HEK293 (cell line): ENCODE results near the gene PROSER3.
"Not testable (repeated sequence)": the region's sequence is repeated elsewhere in the genome, so short reads cannot be mapped to it uniquely, and the experiment has no call there.

Experiments used
- CTCF ChIA-PET: fragments of 350-600 bp; formaldehyde crosslinking; extraction: SDS; loops from one replicate; lab custom pipeline; 2021; ENCODE audit warnings: antibody characterized with exemption; lab: Yijun Ruan, JAX
- POLR2A ChIA-PET: fragments of 300-600 bp; formaldehyde crosslinking; extraction: SDS; loops from one replicate; lab custom pipeline; 2020; ENCODE audit warnings: antibody characterized with exemption, inconsistent platforms; lab: Yijun Ruan, JAX
- H3K27ac ChIP-seq: fragments of 200-500 bp; sonication (Bioruptor generic); 2 replicates; pipeline ENCODE4 v1.5.1; 2014; ENCODE audit warnings: low read depth, low read length, control low read depth, inconsistent platforms; ENCODE audit errors: extremely low read depth
- H3K36me3 ChIP-seq, 2 experiments: fragments of 200-500 bp in 1 of 2; sonication (Bioruptor generic) in 1 of 2; 1 replicate in 1 of 2; 2 replicates in 1 of 2; pipeline ENCODE4 v1.5.1; 2014 to 2017; ENCODE audit warnings: inconsistent platforms in 2 of 2, low read length in 2 of 2; ENCODE audit not compliant: control insufficient read depth in 2 of 2, insufficient read depth in 1 of 2
- H3K4me1 ChIP-seq: fragments of 200-500 bp; sonication (Bioruptor generic); 2 replicates; pipeline ENCODE4 v1.5.1; 2014; ENCODE audit warnings: mild to moderate bottlenecking, low read length, inconsistent platforms; ENCODE audit not compliant: control insufficient read depth, insufficient read depth
- H3K4me3 ChIP-seq: 2 replicates; pipeline ENCODE4 v1.5.1; 2011; ENCODE audit warnings: low read depth, mild to moderate bottlenecking, control low read depth, low read length, moderate library complexity
- H3K9me3 ChIP-seq: fragments of 200-500 bp; sonication (Bioruptor generic); 2 replicates; pipeline ENCODE4 v1.5.1; 2014; ENCODE audit warnings: low read depth, low read length, inconsistent platforms; ENCODE audit not compliant: control insufficient read depth, insufficient read depth
- FEZF1 ChIP-seq: fragments of 450-650 bp; formaldehyde crosslinking; IDR thresholded peaks from 2 replicates; pipeline ENCODE4 v1.5.1; 2016; ENCODE audit warnings: missing biosample characterization, missing genetic modification characterization
- GLIS2 ChIP-seq: fragments of 450-650 bp; formaldehyde crosslinking; IDR thresholded peaks from 2 replicates; pipeline ENCODE4 v1.5.1; 2016; ENCODE audit warnings: missing biosample characterization, missing genetic modification characterization
- INSM2 ChIP-seq: fragments of 450-650 bp; formaldehyde crosslinking; IDR thresholded peaks from 2 replicates; pipeline ENCODE4 v1.5.1; 2016; ENCODE audit warnings: missing biosample characterization, missing genetic modification characterization
- SALL2 ChIP-seq: fragments of 450-650 bp; formaldehyde crosslinking; IDR thresholded peaks from 2 replicates; pipeline ENCODE4 v1.5.0; 2017; ENCODE audit warnings: missing biosample characterization, mild to moderate bottlenecking, missing genetic modification characterization, borderline replicate concordance
- ZBTB17 ChIP-seq: fragments of 450-650 bp; formaldehyde crosslinking; IDR thresholded peaks from 2 replicates; pipeline ENCODE4 v1.5.1; 2016; ENCODE audit warnings: missing biosample characterization, missing genetic modification characterization
- ZFP69B ChIP-seq: fragments of 450-650 bp; formaldehyde crosslinking; IDR thresholded peaks from 2 replicates; pipeline ENCODE4 v1.5.1; 2016; ENCODE audit warnings: missing biosample characterization, missing genetic modification characterization
- ZNF121 ChIP-seq: fragments of 450-650 bp; formaldehyde crosslinking; IDR thresholded peaks from 2 replicates; pipeline ENCODE4 v1.5.1; 2016; ENCODE audit warnings: missing biosample characterization, missing genetic modification characterization
- ZNF132 ChIP-seq: fragments of 450-650 bp; formaldehyde crosslinking; IDR thresholded peaks from 2 replicates; pipeline ENCODE4 v1.5.1; 2017; ENCODE audit warnings: missing biosample characterization, missing genetic modification characterization, borderline replicate concordance
- ZNF133 ChIP-seq: fragments of 450-650 bp; formaldehyde crosslinking; IDR thresholded peaks from 2 replicates; pipeline ENCODE4 v1.5.1; 2016; ENCODE audit warnings: missing biosample characterization, missing genetic modification characterization
- ZNF140 ChIP-seq: fragments of 450-650 bp; formaldehyde crosslinking; IDR thresholded peaks from 2 replicates; pipeline ENCODE4 v1.5.1; 2016; ENCODE audit warnings: missing biosample characterization, missing genetic modification characterization
- ZNF19 ChIP-seq: fragments of 450-650 bp; formaldehyde crosslinking; IDR thresholded peaks from 2 replicates; pipeline ENCODE4; 2016; ENCODE audit warnings: missing biosample characterization, missing genetic modification characterization, low read depth
- ZNF571 ChIP-seq: fragments of 450-650 bp; formaldehyde crosslinking; IDR thresholded peaks from 2 replicates; pipeline ENCODE4 v1.5.0; 2017; ENCODE audit warnings: missing biosample characterization, missing genetic modification characterization
- ZNF600 ChIP-seq: fragments of 450-650 bp; formaldehyde crosslinking; IDR thresholded peaks from 2 replicates; pipeline ENCODE4 v1.5.1; 2016; ENCODE audit warnings: missing biosample characterization, missing genetic modification characterization
- ZNF837 ChIP-seq: fragments of 450-650 bp; formaldehyde crosslinking; IDR thresholded peaks from 2 replicates; pipeline ENCODE4 v1.5.1; 2016; ENCODE audit warnings: missing biosample characterization, missing genetic modification characterization
- TF ChIP-seq, protein P1 (sequence below): fragments of 450-650 bp; formaldehyde crosslinking; IDR thresholded peaks from 2 replicates; pipeline ENCODE4 v1.5.1; 2016; ENCODE audit warnings: missing biosample characterization, missing genetic modification characterization

The PROSER3 gene

GRCh38 chr19:35724132-35724531, 33.8 kb upstream of the PROSER3 start:
- H3K27ac ChIP-seq, H3K9me3 ChIP-seq, H3K4me1 ChIP-seq, H3K4me3 ChIP-seq: not testable (repeated sequence)
- ChIA-PET POLR2A (interaction anchor here (1.4 to 13.6 kb wide), 3 partner anchors 13 to 24 kb away, joined by 6 to 204 read pairs (median 9); partner anchors contain the start of genes LIN37, PSENEN and U2AF1L4), CTCF (interaction anchor here (0.7 to 0.9 kb wide), 2 partner anchors 13 to 32 kb away, joined by 3 read pairs; no protein-coding TSS in a partner anchor)
- TF ChIP-seq ZNF121 (tag by site-specific recombination), result peak; percentile 91
- peaks cover 97 to 98% of the 10 kb centered on the region in 2 experiments for H3K36me3 ChIP-seq

DNA sequence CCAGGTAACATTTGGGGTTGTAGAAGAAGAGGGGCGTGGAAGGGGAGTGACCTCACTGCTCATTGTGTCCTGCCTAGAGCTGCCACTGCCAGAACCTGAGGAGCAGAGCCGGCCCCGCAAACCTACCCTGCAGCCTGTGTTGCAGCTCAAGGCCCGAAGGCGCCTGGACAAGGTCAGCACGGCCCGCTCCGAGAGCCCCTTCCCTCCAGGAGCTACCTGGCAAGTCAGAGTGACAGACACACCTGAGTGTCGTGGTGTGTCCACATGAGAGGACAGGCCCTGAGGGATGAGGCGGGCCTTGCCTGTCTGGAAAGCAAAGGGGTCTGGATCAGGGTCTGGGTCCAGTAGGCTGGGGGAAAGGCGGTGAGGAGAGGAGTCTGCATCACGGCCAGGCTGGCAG, 33.4 kb upstream of the PROSER3 start:
- Histone ChIP-seq H3K9me3 (no peaks in the 10 kb centered on the region), H3K4me3 (no peak overlapping the region), H3K36me3 (peaks cover 97 to 98% of the 10 kb centered on the region in 2 experiments), H3K27ac (no peak overlapping the region)
- CTCF ChIA-PET, result interaction anchor here (0.6 to 0.9 kb wide), 4 partner anchors 13 to 34 kb away, joined by 3 to 6 read pairs (median 3); no protein-coding TSS in a partner anchor
- TF ChIP-seq SALL2 (tag by site-specific recombination), result no peak
- no peak for TF ChIP-seq ZNF132 (tag by site-specific recombination)
- no peak for TF ChIP-seq INSM2 (tag by site-specific recombination)
- TF ChIP-seq ZNF571 (tag by site-specific recombination), result no peak
- no peak for TF ChIP-seq ZBTB17 (tag by site-specific recombination)
- TF ChIP-seq ZNF140 (tag by site-specific recombination), result no peak
- no peak for TF ChIP-seq ZNF19 (tag by site-specific recombination)
- TF ChIP-seq FEZF1 (tag by site-specific recombination), result no peak
- TF ChIP-seq ZNF837 (tag by site-specific recombination), result no peak
- no peak for TF ChIP-seq ZNF133
- TF ChIP-seq ZFP69B (tag by site-specific recombination), result no peak
- TF ChIP-seq, all 188 proteins: peak for 0
- H3K4me1 ChIP-seq, result no peaks in the 10 kb centered on the region; the same call in 1 of the 2 replicates
- POLR2A ChIA-PET, result interaction anchor here (0.5 to 13.6 kb wide), 3 partner anchors 13 to 93 kb away, joined by 6 to 204 read pairs (median 9); partner anchors contain the start of gene LIN37

DNA sequence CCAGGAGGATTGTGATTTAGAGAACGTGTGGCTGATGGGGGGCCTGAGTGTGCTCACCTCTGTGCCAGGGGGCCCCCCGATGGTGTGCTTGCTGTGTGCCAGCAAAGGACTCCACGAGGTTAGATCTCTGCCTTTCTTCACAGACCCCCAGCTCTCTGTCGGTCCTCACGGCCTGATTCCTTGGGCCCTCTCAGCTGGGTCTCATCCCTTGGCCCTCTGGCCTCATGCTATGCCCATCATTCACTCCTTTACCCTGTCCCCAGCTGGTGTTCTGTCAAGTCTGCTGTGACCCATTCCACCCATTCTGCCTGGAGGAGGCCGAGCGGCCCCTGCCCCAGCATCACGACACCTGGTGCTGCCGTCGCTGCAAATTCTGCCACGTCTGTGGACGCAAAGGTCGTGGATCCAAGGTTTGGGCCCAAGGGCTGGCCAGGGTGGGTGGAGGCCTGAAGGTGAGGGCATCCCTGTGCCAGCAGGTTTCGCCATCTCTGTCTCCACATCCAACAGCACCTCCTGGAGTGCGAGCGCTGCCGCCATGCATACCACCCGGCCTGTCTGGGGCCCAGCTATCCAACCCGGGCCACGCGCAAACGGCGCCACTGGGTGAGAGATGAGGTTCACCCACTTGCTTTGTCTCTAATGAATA, 32.6 kb upstream of the PROSER3 start:
- Histone ChIP-seq H3K36me3 (peaks cover 98 to 100% of the 10 kb centered on the region in 2 experiments), H3K27ac (0 out of 2 replicates have a peak overlapping the region, but pooled peaks have one; percentile 9), H3K4me3 (no peak overlapping the region), H3K4me1 (no peaks in the 10 kb centered on the region), H3K9me3 (no peaks in the 10 kb centered on the region)
- peak; percentile 44; the same call in 1 of the 2 replicates for TF ChIP-seq GLIS2 (tag by site-specific recombination)
- TF ChIP-seq, protein P1, sequence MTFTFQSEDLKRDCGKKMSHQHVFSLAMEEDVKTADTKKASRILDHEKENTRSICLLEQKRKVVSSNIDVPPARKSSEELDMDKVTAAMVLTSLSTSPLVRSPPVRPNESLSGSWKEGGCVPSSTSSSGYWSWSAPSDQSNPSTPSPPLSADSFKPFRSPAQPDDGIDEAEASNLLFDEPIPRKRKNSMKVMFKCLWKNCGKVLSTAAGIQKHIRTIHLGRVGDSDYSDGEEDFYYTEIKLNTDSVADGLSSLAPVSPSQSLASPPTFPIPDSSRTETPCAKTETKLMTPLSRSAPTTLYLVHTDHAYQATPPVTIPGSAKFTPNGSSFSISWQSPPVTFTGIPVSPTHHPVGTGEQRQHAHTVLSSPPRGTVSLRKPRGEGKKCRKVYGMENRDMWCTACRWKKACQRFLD (tag by site-specific recombination), result no peak
- TF ChIP-seq ZNF600 (tag by site-specific recombination), result 0 out of 2 replicates have a peak, but pooled peaks have one; percentile 13
- POLR2A ChIA-PET, result interaction anchor here (1.7 to 13.6 kb wide), 2 partner anchors 12 to 23 kb away, joined by 6 to 204 read pairs; partner anchors contain the start of gene LIN37
- CTCF ChIA-PET, result interaction anchor here (0.6 to 0.9 kb wide), 2 partner anchors 19 to 33 kb away, joined by 3 to 6 read pairs; no protein-coding TSS in a partner anchor
